GM19455 (cell line): ENCODE measurements around the gene BICRA.
"Not testable (repeated sequence)": the region's sequence is repeated elsewhere in the genome, so short reads cannot be mapped to it uniquely, and the experiment has no call there.

Source experiments
- ATAC-seq: cut with Tn5 transposase; IDR thresholded peaks from one replicate; pipeline ENCODE4 v1.9.1; 2021; ENCODE audit not compliant: unreplicated experiment

Gene BICRA

GRCh38 chr19:47740866-47741519 is 132.1 kb downstream of the BICRA start:
- no peak for ATAC-seq

- no peak for ATAC-seq
Measured at GRCh38 chr19:47741544-47742140, 132.7 kb downstream of the BICRA start.

DNA sequence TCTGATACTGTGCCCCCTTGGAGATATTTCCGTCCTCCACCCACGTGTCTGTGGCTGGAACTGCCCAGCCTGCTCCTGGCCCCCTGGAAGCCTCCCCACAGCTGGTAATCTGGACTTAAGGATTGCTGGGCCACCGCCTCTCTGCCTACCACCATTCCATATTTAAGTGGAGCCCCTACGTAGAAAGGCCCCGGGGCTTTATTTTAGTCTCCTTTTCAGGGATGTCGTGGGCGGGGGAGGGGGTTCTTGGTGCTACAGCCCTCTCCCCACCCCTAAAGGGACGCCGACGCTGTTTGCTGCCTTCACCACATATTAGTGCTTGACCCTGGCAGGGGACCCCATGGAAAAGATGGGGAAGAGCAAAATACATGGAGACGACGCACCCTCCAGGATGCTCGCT is 133.7 kb downstream of the BICRA start:
- no peak for ATAC-seq

DNA sequence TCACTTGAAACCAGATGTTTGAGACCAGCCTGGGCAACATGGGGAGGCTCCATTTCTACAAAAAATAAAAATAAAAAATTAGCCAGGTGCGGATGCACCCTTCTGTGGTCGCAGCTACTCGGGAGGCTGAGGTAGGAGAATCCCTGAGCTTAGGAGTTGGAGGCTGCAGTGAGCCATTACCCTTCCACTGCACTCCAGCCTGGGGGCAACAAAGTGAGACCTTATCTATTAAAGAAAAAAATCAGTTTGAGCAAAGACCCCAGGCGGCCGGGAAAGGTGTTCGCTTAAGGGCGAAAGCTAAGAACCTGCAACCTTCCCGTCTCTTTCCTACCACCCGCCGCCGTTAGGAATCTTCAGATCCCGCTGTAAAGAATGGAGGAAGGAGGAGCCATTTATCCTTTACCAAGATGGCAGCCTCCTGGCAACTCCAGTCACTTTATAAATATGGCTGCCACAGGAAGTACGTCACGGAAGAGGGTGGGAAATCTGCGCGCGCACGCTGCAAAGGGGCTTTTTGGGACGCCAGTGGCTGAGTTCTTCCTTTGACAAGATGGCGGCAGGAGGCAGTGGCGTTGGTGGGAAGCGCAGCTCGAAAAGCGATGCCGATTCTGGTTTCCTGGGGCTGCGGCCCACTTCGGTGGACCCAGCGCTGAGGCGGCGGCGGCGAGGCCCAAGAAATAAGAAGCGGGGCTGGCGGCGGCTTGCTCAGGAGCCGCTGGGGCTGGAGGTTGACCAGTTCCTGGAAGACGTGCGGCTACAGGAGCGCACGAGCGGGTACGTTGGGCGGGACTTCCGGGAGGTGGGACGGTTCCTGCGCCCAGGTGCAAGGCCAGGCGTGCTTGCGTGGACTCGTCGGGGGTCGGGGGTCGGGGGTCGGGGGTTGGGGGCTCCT is 136.3 kb downstream of the BICRA start, which contains the start of gene NOP53:
TSS of gene NOP53 (plus strand) at position 537 of the 892 bp plus-strand sequence. CDS start at position 551, 14 bp downstream.
- ATAC-seq = peak; percentile 64

DNA sequence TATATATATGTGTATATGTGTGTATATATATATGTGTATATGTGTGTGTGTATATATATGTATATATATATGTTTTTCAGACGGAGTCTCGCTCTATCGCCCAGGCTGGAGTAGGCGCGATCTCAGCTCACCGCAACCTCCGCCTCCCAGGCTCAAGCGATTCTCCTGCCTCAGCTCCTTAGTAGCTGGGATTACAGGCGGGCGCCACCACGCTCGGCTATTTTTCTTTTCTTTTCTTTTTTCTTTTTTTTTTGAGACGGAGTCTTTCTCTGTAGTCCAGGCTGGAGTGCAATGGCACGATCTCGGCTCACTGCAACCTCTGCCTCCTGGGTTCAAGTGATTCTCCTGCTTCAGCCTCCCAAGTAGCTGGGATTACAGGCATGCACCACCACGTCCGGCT is 137.2 kb downstream of the BICRA start:
- ATAC-seq = not testable (repeated sequence)

GRCh38 chr19:47749326-47749725 is 140.4 kb downstream of the BICRA start:
- ATAC-seq = no peak

DNA sequence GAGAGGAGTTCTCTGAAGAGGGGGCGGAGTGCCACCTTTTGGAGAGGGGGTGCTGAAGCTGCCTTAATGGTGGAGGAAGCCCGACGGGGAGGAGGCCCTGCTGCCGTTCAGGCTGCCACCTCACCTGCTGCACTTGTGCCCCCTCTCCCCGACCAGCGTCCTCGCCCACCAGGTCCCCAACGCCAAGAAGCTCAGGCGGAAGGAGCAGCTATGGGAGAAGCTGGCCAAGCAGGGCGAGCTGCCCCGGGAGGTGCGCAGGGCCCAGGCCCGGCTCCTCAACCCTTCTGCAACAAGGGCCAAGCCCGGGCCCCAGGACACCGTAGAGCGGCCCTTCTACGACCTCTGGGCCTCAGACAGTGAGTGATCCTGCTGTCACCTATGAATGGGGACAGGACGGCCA is 141.8 kb downstream of the BICRA start:
- no peak for ATAC-seq

DNA sequence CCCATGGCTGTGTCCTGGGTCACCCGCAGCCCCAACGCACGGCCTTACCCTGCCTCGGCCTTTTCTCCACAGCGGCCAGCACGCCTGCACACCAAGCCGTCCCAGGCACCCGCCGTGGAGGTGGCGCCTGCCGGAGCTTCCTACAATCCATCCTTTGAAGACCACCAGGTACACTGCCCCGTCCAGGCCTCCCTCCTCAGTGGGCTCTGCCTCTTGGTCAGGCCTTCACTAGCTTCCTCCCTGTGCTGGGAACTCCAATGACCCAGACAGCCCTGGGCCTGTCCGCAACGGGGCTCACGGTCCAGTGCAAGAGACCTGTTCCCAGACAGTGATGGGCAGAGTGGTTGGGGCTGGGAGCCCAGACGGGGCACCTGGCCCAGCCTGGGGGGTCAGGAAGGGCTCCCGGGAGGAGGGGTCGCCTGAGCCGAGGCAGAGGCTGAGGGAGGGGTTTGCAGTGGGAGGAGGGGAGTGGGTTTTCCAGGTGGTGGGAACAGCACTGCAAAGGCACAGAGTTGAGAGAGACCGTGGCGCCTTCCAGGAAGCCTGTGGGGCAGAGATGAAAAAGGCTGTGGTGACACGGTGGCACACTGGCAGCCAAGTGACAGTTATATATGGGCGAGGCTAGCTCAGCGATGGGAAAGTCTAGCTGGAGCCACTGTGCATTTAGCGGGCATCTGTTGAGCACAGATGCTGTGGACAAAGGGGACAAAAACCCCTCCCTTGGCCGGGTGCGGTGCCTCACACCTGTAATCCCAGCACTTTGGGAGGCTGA is 143.7 kb downstream of the BICRA start:
- ATAC-seq = no peak
